ENCODE data around the gene HS6ST1. TPM values are rescaled to one million over a fixed set of nuclear protein-coding genes. Genes with fewer than 3 reads are reported as not detected.

Gene HS6ST1
- total RNA-seq, 6 experiments from 2014 or later: 18.0 to 53.5 (median 31.0) TPM

GRCh38 chr2:128308284-128308731 is 10.4 kb downstream of the HS6ST1 start:
- no CpG with 5 or more reads among the region's 5 CpGs for WGBS (ENCODE audit: insufficient coverage, low coverage, low lambda C conversion rate, missing lambda C conversion rate)
- H3K27me3 ChIP-seq: no peaks in the 10 kb centered on the region
- peaks cover 4 to 87% (median 53%) of the 10 kb centered on the region in 4 donors for H3K4me1 ChIP-seq
- intact Hi-C loops (cut with DNase I): no loop called here
- H3K27ac ChIP-seq: peak overlapping the region; percentile 47 to 89 (median 73)
- no peaks in the 10 kb centered on the region for H3K9me3 ChIP-seq
- no peaks in the 10 kb centered on the region for H3K36me3 ChIP-seq
- TF ChIP-seq POLR2A (IDR thresholded peaks at IDR 0.05) (no peak), CTCF (IDR thresholded peaks at IDR 0.05) (no peak)
- H3K4me3 ChIP-seq: no peak overlapping the region
- DNase-seq: peak; percentile 54 to 69 (median 56)
- ATAC-seq: no peak

DNA sequence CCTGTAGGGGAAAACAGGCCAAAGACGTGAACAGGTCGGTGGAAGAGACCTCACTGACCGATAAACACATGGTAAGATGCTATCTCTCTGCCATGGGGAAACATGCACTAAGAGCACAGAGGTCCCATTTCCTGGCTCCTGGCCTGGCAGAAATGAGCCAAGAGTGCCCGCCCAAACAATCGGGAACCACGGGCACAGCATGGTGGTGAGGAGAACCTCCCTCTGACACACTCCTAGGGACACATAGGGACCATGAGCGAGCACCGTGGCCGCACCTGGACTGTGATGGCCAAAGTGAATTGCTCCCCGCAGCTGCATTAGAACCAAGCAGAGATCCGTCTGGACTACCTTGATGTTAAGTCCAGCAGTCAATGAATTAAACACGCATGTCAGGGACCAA is 11.1 kb downstream of the HS6ST1 start:
- no peaks in the 10 kb centered on the region for H3K36me3 ChIP-seq
- WGBS (ENCODE audit: insufficient coverage, low coverage, low lambda C conversion rate, missing lambda C conversion rate): 17% methylated on average over 12 of the region's 12 CpGs
- H3K9me3 ChIP-seq: no peaks in the 10 kb centered on the region
- DNase-seq (peak; percentile 64 to 73 (median 71)), ATAC-seq (peak; percentile 1 to 25 (median 9))
- peaks cover 4 to 83% (median 51%) of the 10 kb centered on the region in 4 donors for H3K4me1 ChIP-seq
- intact Hi-C loops (cut with DNase I): no loop called here
- no peak for TF ChIP-seq POLR2A (IDR thresholded peaks at IDR 0.05)
- no peak for TF ChIP-seq CTCF (IDR thresholded peaks at IDR 0.05)
- peak overlapping the region; percentile 38 to 89 (median 73) for H3K27ac ChIP-seq
- no peaks in the 10 kb centered on the region for H3K27me3 ChIP-seq
- H3K4me3 ChIP-seq: no peak overlapping the region

GRCh38 chr2:128306931-128307460 is 11.7 kb downstream of the HS6ST1 start:
- DNase-seq: peak in 2 of 3 donors; percentile 18 to 43
- H3K27ac ChIP-seq: peak overlapping the region; percentile 38 to 89 (median 52)
- intact Hi-C loops (cut with DNase I): no loop called here
- H3K27me3 ChIP-seq: no peaks in the 10 kb centered on the region
- H3K9me3 ChIP-seq: no peaks in the 10 kb centered on the region
- H3K4me3 ChIP-seq: no peak overlapping the region
- no peak for TF ChIP-seq POLR2A (IDR thresholded peaks at IDR 0.05)
- no peak for TF ChIP-seq CTCF (IDR thresholded peaks at IDR 0.05)
- WGBS (ENCODE audit: insufficient coverage, low coverage, low lambda C conversion rate, missing lambda C conversion rate): 20% methylated on average over 1 of the region's 11 CpGs
- peaks cover 4 to 77% (median 48%) of the 10 kb centered on the region in 4 donors for H3K4me1 ChIP-seq
- no peak for ATAC-seq
- H3K36me3 ChIP-seq: no peaks in the 10 kb centered on the region

DNA sequence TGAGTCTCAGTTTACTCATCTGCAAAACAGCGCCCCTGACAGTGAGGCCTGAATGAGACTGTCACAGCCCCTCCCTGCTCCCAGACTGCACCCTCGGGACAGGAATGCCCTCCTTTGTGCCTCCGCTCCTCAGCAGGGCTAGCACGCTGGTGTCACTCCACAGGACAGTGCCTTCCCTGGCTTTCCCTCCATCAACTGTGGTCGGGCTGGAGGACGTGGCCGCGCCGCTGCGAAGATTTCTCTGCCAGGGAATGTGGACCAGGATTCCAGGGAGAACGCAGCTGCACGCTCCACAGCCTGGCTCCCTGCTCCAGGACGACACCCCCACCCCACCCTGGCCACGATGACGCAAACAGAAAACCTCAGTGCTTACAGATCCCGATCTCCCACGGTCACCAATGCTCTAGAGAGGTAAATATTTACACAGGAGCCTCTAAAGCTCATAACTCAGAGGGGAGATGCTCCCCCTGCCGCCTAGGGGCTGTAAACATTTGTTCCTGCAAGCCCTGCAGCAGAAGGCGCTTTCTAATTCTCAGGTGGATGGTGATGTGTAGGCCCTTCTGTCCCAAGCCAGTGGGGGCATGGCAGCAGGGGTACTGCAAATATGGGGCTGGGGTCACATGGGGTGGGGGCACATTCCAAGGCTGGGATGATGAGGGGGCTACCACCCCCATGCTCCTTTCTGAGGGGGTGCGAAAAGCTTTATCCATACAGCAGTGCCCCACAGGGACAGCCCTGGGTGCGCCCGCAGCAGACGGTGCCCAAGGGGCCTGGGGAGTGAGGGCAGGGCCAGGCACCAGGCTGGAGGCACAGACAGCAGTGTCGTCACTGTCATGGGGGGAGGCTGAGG is 12.4 kb downstream of the HS6ST1 start:
- Histone ChIP-seq H3K27me3 (no peaks in the 10 kb centered on the region), H3K4me1 (peaks cover 4 to 70% (median 44%) of the 10 kb centered on the region in 4 donors), H3K4me3 (no peak overlapping the region), H3K27ac (peak overlapping the region; percentile 73 to 89 (median 78)), H3K36me3 (no peaks in the 10 kb centered on the region), H3K9me3 (no peaks in the 10 kb centered on the region)
- DNase-seq (peak; percentile 68 to 86 (median 75)), ATAC-seq (peak; percentile 29 to 45 (median 36))
- 19% methylated on average over 9 of the region's 24 CpGs for WGBS (ENCODE audit: insufficient coverage, low coverage, low lambda C conversion rate, missing lambda C conversion rate)
- intact Hi-C loops (cut with DNase I): no loop called here
- TF ChIP-seq POLR2A (IDR thresholded peaks at IDR 0.05): no peak
- TF ChIP-seq CTCF (IDR thresholded peaks at IDR 0.05): peak; percentile 20 to 40 (median 24)

Data from right lobe of liver (tissue), 6 donors.